ENCODE results near the gene MKRN2. TPM values are rescaled to one million over a fixed set of nuclear protein-coding genes. Genes with fewer than 3 reads are reported as not detected.
A peak's percentile ranks its signal among the peaks of the same experiment; 100 is the strongest.
"Not testable (repeated sequence)": the region's sequence is repeated elsewhere in the genome, so short reads cannot be mapped to it uniquely, and the experiment has no call there.

MKRN2 gene
- total RNA-seq, 2 experiments from 2014 or later = 21.9 to 25.7 TPM

GRCh38 chr3:12541625-12542024 is 15.3 kb upstream of the MKRN2 start:
- intact Hi-C loops (cut with micrococcal nuclease; ENCODE audit: unreplicated experiment) = no loop called here
- Histone ChIP-seq H2AFZ (ENCODE audit: low read length) (no peak overlapping the region), H3K9me3 (ENCODE audit: low read length) (no peaks in the 10 kb centered on the region), H3K79me2 (ENCODE audit: insufficient read depth, low read depth, low read length) (no peaks in the 10 kb centered on the region), H3K4me3 (ENCODE audit: low read depth, low read length, poor library complexity, severe bottlenecking) (no peak overlapping the region), H3K36me3 (ENCODE audit: insufficient read depth, low read length) (peaks cover 11% of the 10 kb centered on the region; the same call in 1 of the 2 replicates), H3K4me1 (ENCODE audit: insufficient read depth, low read length, poor library complexity, severe bottlenecking) (no peaks in the 10 kb centered on the region), H4K20me1 (ENCODE audit: insufficient read depth, low read length) (no peaks in the 10 kb centered on the region), H3K27ac (ENCODE audit: low read depth, low read length, poor library complexity, severe bottlenecking) (no peak overlapping the region), H3K4me2 (ENCODE audit: low read length) (no peak overlapping the region), H3K9me2 (ENCODE audit: insufficient read depth, low read length) (no peaks in the 10 kb centered on the region)
- no TSS peak for BruUV-seq (replicated peaks)
- TF ChIP-seq CTCF (conservative IDR thresholded peaks at IDR 0.05; ENCODE audit: low read length) (peak; percentile 66), EZH2phosphoT487 (IDR thresholded peaks at IDR 0.05; ENCODE audit: borderline replicate concordance, low read depth, low read length) (no peak)
- CTCF ChIA-PET (ENCODE audit: unreplicated experiment) = no interaction called here
- DNase-seq (ENCODE audit: low spot score) = peak; percentile 36
- POLR2A ChIA-PET = interaction anchor here (0.6 to 1.0 kb wide), 2 partner anchors 145 to 175 kb away, joined by 3 read pairs; no protein-coding TSS in a partner anchor

- CTCF ChIA-PET (ENCODE audit: unreplicated experiment); DNase-seq (ENCODE audit: low spot score); H3K4me2 ChIP-seq (ENCODE audit: low read length); H2AFZ ChIP-seq (ENCODE audit: low read length); H3K27ac ChIP-seq (ENCODE audit: low read depth, low read length, poor library complexity, severe bottlenecking); H3K9me3 ChIP-seq (ENCODE audit: low read length); H3K4me1 ChIP-seq (ENCODE audit: insufficient read depth, low read length, poor library complexity, severe bottlenecking); H3K79me2 ChIP-seq (ENCODE audit: insufficient read depth, low read depth, low read length); H3K9me2 ChIP-seq (ENCODE audit: insufficient read depth, low read length); BruUV-seq (replicated peaks); H3K4me3 ChIP-seq (ENCODE audit: low read depth, low read length, poor library complexity, severe bottlenecking); H4K20me1 ChIP-seq (ENCODE audit: insufficient read depth, low read length); intact Hi-C loops (cut with micrococcal nuclease; ENCODE audit: unreplicated experiment): not testable (repeated sequence)
- POLR2A ChIA-PET = interaction anchor here (0.7 kb wide), 1 partner anchor 8 kb away, joined by 3 read pairs; no protein-coding TSS in a partner anchor
- H3K36me3 ChIP-seq (ENCODE audit: insufficient read depth, low read length) = peaks cover 11% of the 10 kb centered on the region; the same call in 1 of the 2 replicates
Measured at GRCh38 chr3:12543497-12543896, 13.4 kb upstream of the MKRN2 start.

- ChIA-PET CTCF (ENCODE audit: unreplicated experiment) (no interaction called here), POLR2A (no interaction called here)
- Histone ChIP-seq H3K9me2 (ENCODE audit: insufficient read depth, low read length) (no peaks in the 10 kb centered on the region), H3K4me1 (ENCODE audit: insufficient read depth, low read length, poor library complexity, severe bottlenecking) (no peaks in the 10 kb centered on the region), H3K4me3 (ENCODE audit: low read depth, low read length, poor library complexity, severe bottlenecking) (no peak overlapping the region), H2AFZ (ENCODE audit: low read length) (no peak overlapping the region), H3K4me2 (ENCODE audit: low read length) (no peak overlapping the region), H3K27ac (ENCODE audit: low read depth, low read length, poor library complexity, severe bottlenecking) (no peak overlapping the region), H4K20me1 (ENCODE audit: insufficient read depth, low read length) (no peaks in the 10 kb centered on the region), H3K79me2 (ENCODE audit: insufficient read depth, low read depth, low read length) (no peaks in the 10 kb centered on the region), H3K36me3 (ENCODE audit: insufficient read depth, low read length) (peaks cover 6% of the 10 kb centered on the region; the same call in 1 of the 2 replicates), H3K9me3 (ENCODE audit: low read length) (no peaks in the 10 kb centered on the region)
- no peak for TF ChIP-seq CTCF (conservative IDR thresholded peaks at IDR 0.05; ENCODE audit: low read length)
- no peak for TF ChIP-seq EZH2phosphoT487 (IDR thresholded peaks at IDR 0.05; ENCODE audit: borderline replicate concordance, low read depth, low read length)
- intact Hi-C loops (cut with micrococcal nuclease; ENCODE audit: unreplicated experiment) = no loop called here
- BruUV-seq (replicated peaks) = no TSS peak
- DNase-seq (ENCODE audit: low spot score) = no peak
Measured at GRCh38 chr3:12544652-12545472, 12.0 kb upstream of the MKRN2 start.
